Transverse colon (tissue), 4 donors: ENCODE measurements around the gene TAS1R3. TPM values are rescaled to one million over a fixed set of nuclear protein-coding genes. Genes with fewer than 3 reads are reported as not detected.

ENCODE experiments used
- DNase-seq: peaks from one replicate; pipeline ENCODE4 v3.0.0-alpha.2; 2019
- H3K27ac ChIP-seq, 4 donors: fragments of 200-600 bp; sonication (generic); 2 replicates each; pipeline ENCODE4 v1.5.1; 2016 to 2018; ENCODE audit warnings: inconsistent platforms in 4 of 4
- H3K27me3 ChIP-seq: fragments of 200-600 bp; sonication (generic); 2 replicates; pipeline ENCODE4 v1.5.1; 2017; ENCODE audit warnings: inconsistent platforms
- H3K36me3 ChIP-seq, 4 donors: fragments of 200-600 bp; sonication (generic); 2 replicates each; pipeline ENCODE4 v1.5.1; 2017 to 2019; ENCODE audit warnings: inconsistent platforms in 4 of 4
- H3K4me1 ChIP-seq, 4 donors: fragments of 200-600 bp; sonication (generic); 2 replicates each; pipeline ENCODE4 v1.5.1; 2017 to 2020; ENCODE audit warnings: inconsistent platforms in 4 of 4
- H3K4me3 ChIP-seq, 4 donors: fragments of 200-600 bp; sonication (generic); 1 replicate in 1 of 4; 2 replicates in 3 of 4; pipeline versions ENCODE4 v1.5.1 to v1.6.1; 2017 to 2019; ENCODE audit warnings: inconsistent platforms in 4 of 4
- H3K9me3 ChIP-seq, 2 donors: fragments of 200-600 bp; sonication (generic); 2 replicates each; pipeline ENCODE4 v1.5.1; 2017 to 2019; ENCODE audit warnings: inconsistent platforms in 2 of 2
- CTCF ChIP-seq, 5 experiments: fragments of 200-600 bp in 3 of 5; fragments of 450-650 bp in 2 of 5; sonication (generic) in 3 of 5; IDR thresholded peaks; 1 replicate in 2 of 5; 2 replicates in 3 of 5; pipeline ENCODE4 v1.5.1; 2016 to 2017; ENCODE audit warnings: antibody characterized with exemption in 5 of 5, inconsistent platforms in 3 of 5, mild to moderate bottlenecking in 2 of 5, moderate library complexity in 1 of 5
- EP300 ChIP-seq: sonication (generic); formaldehyde crosslinking; IDR thresholded peaks from one replicate; pipeline ENCODE4 v1.6.1; 2017; ENCODE audit warnings: antibody characterized with exemption, low read depth
- POLR2A ChIP-seq: fragments of 450-650 bp; IDR thresholded peaks from one replicate; pipeline ENCODE4 v1.6.1; 2016; ENCODE audit warnings: antibody characterized with exemption, mild to moderate bottlenecking, moderate library complexity
- POLR2AphosphoS5 ChIP-seq, 3 donors: sonication (generic); formaldehyde crosslinking; IDR thresholded peaks; one replicate each; pipeline ENCODE4 v1.6.1; 2016; ENCODE audit warnings: antibody characterized with exemption in 3 of 3
- WGBS, 2 donors: methylation state at CpG; one replicate each; pipeline ENCODE4 v1.1.5; 2018; ENCODE audit warnings: low coverage in 1 of 2; 5-methylcytosine and 5-hydroxymethylcytosine counted together
- in situ Hi-C, 4 donors: fragments of 200-750 bp; cut with MboI; loops; one replicate each; pipeline versions ENCODE4 v1.15.0 to v1.15.1; 2017; ENCODE audit warnings: low sequenced_read_pairs in 3 of 4, low pct_ligation_motif_present in 1 of 4, low pct_unique_long_range_greater_than_20kb in 1 of 4
- intact Hi-C: fragments of 100-400 bp; cut with DNase I; formaldehyde crosslinking; loops from one replicate; pipeline ENCODE4 v1.15.1; 2023; ENCODE audit warnings: low total_unique reads
- total RNA-seq, 4 donors: library from RNA; depleted of rRNA; stranded (reverse); fragments of >200 nt; gene quantifications; one replicate each; pipeline ENCODE4 v1.1.0, GENCODE V29; 2016

The TAS1R3 gene
- total RNA-seq, 4 donors from 2014 or later: 0.40 to 2.0 (median 1.9) TPM; not detected in 1

GRCh38 chr1:1342584-1343115, 11.6 kb downstream of the TAS1R3 start:
- no peak overlapping the region for H3K27ac ChIP-seq
- 86% methylated on average over 16 of the region's 18 CpGs; no CpG with 5 or more reads in 1 of the 2 donors for WGBS, 2 donors
- H3K27me3 ChIP-seq: no peaks in the 10 kb centered on the region
- in situ Hi-C loops: no loop called here
- intact Hi-C loops: no loop called here
- H3K36me3 ChIP-seq: peaks cover 0 to 3% (median 0%) of the 10 kb centered on the region in 4 donors
- TF ChIP-seq CTCF (IDR thresholded peaks at IDR 0.05): no peak
- no peak for TF ChIP-seq EP300
- no peak for TF ChIP-seq POLR2AphosphoS5 (IDR thresholded peaks at IDR 0.05)
- no peak for TF ChIP-seq POLR2A
- no peaks in the 10 kb centered on the region for H3K9me3 ChIP-seq
- no peak overlapping the region for H3K4me3 ChIP-seq
- no peak for DNase-seq
- H3K4me1 ChIP-seq: peaks cover 28 to 34% (median 30%) of the 10 kb centered on the region in 4 donors

GRCh38 chr1:1343811-1344421, 12.8 kb downstream of the TAS1R3 start:
- WGBS, 2 donors: 91% methylated on average over 24 of the region's 24 CpGs; no CpG with 5 or more reads in 1 of the 2 donors
- Histone ChIP-seq H3K27ac (peak overlapping the region in 3 of 4 donors; percentile 17 to 28 (median 20)), H3K36me3 (peaks cover 0 to 3% (median 0%) of the 10 kb centered on the region in 4 donors)

GRCh38 chr1:1344655-1345361, 13.7 kb downstream of the TAS1R3 start:
- in situ Hi-C loops (no loop called here), intact Hi-C loops (no loop called here)
- no peaks in the 10 kb centered on the region for H3K27me3 ChIP-seq
- H3K27ac ChIP-seq: peak overlapping the region in 3 of 4 donors; percentile 17 to 28 (median 20)
- peak; percentile 62 for DNase-seq
- 61% methylated on average over 14 of the region's 15 CpGs; no CpG with 5 or more reads in 1 of the 2 donors for WGBS, 2 donors
- no peaks in the 10 kb centered on the region for H3K9me3 ChIP-seq
- peaks cover 34 to 42% (median 37%) of the 10 kb centered on the region in 4 donors for H3K4me1 ChIP-seq
- no peak overlapping the region for H3K4me3 ChIP-seq
- no peak for TF ChIP-seq POLR2A
- TF ChIP-seq CTCF (IDR thresholded peaks at IDR 0.05): peak; percentile 18 to 47 (median 39)
- no peak for TF ChIP-seq POLR2AphosphoS5 (IDR thresholded peaks at IDR 0.05)
- TF ChIP-seq EP300: no peak
- H3K36me3 ChIP-seq: no peaks in the 10 kb centered on the region

More at GRCh38 chr1:1343811-1344421, 12.8 kb downstream of the TAS1R3 start:
- TF ChIP-seq EP300 (no peak), POLR2AphosphoS5 (IDR thresholded peaks at IDR 0.05) (no peak), CTCF (IDR thresholded peaks at IDR 0.05) (no peak), POLR2A (no peak)
- in situ Hi-C loops (no loop called here), intact Hi-C loops (no loop called here)
- no peak for DNase-seq
- H3K4me3 ChIP-seq: no peak overlapping the region
- no peaks in the 10 kb centered on the region for H3K27me3 ChIP-seq
- H3K4me1 ChIP-seq: peaks cover 34 to 42% (median 37%) of the 10 kb centered on the region in 4 donors
- H3K9me3 ChIP-seq: no peaks in the 10 kb centered on the region

- intact Hi-C loops (no loop called here), in situ Hi-C loops (no loop called here)
- no peak for DNase-seq
- no peak overlapping the region for H3K27ac ChIP-seq
- H3K4me3 ChIP-seq: no peak overlapping the region
- no peaks in the 10 kb centered on the region for H3K27me3 ChIP-seq
- TF ChIP-seq EP300 (no peak), POLR2AphosphoS5 (IDR thresholded peaks at IDR 0.05) (no peak), CTCF (IDR thresholded peaks at IDR 0.05) (no peak), POLR2A (no peak)
- peaks cover 34 to 42% (median 37%) of the 10 kb centered on the region in 4 donors for H3K4me1 ChIP-seq
- no peaks in the 10 kb centered on the region for H3K9me3 ChIP-seq
- WGBS, 2 donors: 78% methylated on average over 14 of the region's 16 CpGs; no CpG with 5 or more reads in 1 of the 2 donors
- no peaks in the 10 kb centered on the region for H3K36me3 ChIP-seq
These were observed 14.3 kb downstream of the TAS1R3 start for GRCh38 chr1:1345384-1345783.
